HG02588 (cell line): ENCODE measurements around the gene RUSF1.
"Not testable (repeated sequence)": the region's sequence is repeated elsewhere in the genome, so short reads cannot be mapped to it uniquely, and the experiment has no call there.

ENCODE experiments used
- ATAC-seq: cut with Tn5 transposase; IDR thresholded peaks from one replicate; pipeline ENCODE4 v1.9.1; 2021; ENCODE audit warnings: mild to moderate bottlenecking, moderate library complexity; ENCODE audit not compliant: unreplicated experiment

The RUSF1 gene

DNA sequence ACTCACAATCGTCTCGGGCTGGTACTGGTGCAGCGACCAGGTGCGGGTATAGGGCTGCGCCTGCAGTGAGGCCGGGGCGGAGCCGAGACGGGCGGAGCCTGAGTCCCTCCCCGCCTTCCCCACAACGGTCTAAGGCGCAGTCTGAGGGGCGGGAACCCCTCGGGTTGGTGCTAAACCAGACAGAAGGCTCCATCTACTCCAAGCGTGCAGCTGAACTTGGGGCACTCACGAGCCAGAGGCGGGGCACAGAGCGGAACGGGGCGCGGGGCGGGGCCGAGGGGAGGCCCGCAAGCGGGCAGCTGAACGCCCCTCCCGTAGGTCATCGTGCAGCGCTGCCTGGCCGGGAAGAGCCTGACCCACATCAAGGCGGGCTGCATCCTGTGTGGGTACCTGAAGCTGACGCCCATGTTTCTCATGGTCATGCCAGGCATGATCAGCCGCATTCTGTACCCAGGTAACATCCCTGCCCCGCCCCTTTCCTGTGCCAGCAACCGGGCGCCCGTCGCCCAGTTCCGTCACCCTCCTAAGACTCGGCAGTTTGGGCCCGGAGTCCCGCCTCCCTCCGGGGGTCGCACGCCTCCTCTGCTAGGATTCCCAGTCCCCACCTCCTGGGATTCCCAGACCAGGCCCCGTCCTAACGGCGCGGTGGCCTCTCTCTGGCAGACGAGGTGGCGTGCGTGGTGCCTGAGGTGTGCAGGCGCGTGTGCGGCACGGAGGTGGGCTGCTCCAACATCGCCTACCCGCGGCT lies 20.3 kb downstream of the RUSF1 start:
- ATAC-seq: peak; percentile 78

DNA sequence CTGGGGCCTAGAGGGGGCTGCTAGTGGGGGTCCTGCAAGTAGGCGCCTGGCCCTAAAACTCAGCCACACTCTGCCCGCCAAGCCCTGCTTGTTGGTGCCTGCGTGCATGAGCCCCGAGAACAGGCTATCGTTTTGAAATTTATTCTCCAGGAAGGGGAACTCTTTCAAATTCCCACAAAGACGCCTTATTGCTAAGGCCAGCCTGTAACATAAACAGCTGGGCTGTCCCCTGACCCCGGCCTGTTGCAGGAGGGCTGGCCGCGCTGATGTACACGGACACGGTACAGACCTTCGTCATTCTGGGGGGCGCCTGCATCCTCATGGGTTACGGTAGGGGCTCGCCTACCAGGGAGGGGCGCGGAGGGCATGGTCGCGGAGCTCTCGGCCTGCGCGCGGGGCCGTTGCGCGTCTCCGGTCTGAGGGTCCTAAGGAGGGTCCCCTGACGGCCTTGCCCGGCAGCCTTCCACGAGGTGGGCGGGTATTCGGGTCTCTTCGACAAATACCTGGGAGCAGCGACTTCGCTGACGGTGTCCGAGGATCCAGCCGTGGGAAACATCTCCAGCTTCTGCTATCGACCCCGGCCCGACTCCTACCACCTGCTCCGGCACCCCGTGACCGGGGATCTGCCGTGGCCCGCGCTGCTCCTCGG lies 21.0 kb downstream of the RUSF1 start:
- ATAC-seq: no peak

DNA sequence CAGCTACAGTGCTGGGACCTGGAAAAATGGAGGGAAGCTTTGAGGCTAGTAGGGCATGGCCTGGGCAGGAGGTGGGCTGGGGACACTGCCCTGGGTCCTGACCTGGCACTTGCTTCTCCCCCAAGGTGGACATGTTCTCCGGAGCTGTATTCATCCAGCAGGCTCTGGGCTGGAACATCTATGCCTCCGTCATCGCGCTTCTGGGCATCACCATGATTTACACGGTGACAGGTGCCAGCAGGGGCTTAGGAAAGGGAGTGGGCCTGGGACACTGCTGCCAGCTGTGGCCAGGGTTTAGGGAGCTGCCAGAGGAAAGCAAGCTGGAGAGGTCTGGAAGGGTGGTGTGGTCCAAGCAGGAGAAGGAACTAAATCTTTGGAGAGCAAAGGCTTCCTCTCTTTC lies 22.1 kb downstream of the RUSF1 start:
- no peak for ATAC-seq

DNA sequence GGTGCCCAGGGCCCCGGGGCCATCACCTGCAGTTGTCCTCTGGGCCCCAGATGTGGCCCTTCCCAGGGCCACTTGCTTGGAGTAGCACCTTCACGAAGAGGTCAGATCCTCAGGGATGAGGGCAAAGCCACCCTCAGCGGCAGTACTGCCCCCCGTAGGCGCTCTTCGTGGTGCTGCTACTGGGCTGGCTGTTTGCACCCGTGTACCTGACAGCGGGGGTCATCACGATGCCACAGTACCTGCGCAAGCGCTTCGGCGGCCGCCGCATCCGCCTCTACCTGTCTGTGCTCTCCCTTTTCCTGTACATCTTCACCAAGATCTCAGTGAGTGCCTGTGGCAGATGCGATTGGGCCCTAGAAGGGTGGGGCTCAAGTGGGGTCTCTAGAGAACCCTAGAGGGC lies 22.6 kb downstream of the RUSF1 start:
- ATAC-seq: no peak

DNA sequence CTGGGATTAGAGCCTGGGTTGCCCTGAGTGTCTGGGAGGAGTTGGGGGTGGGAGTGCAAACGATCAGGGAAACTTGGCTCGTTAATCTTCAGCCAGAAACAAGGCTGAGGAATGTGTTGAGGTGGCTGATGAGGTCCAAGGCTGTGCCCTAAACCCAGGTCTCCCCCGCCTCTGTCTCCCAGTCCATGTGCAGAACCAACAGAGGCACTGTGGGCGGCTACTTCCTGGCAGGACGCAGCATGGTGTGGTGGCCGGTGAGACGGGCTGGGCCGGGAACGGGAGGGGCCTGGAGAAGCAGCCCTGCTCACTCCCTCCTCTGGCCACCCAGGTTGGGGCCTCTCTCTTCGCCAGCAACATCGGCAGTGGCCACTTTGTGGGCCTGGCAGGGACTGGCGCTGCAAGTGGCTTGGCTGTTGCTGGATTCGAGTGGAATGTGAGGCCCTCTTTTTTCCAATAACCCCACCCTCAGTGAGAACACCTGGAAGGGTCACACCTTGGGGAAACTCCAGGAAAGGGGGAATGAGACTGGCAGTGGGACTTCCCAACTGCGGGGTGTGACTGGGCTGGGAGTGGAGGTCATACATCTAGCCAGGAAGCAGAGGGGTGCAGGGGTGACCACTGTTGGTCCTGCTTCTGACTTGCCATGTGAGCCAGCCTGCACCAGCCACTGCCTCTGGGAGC lies 23.6 kb downstream of the RUSF1 start:
- ATAC-seq: no peak

DNA sequence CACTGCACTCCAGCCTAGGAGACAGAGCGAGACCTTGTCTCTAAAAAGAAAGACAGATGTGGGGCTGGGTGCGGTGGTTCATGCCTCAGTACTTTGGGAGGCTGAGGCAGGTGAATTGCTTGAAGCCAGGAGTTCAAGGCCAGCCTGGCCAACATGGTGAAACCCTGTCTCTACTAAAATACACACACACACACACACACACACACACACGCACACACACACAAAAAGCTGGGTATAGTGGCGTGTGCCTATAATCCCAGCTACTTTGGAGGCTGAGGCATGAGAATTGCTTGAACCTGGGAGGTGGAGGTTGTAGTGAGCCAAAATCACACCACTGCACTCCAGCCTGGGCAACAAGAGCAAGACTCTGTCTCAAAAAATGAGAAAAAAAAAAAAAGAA lies 24.1 kb downstream of the RUSF1 start:
- not testable (repeated sequence) for ATAC-seq

DNA sequence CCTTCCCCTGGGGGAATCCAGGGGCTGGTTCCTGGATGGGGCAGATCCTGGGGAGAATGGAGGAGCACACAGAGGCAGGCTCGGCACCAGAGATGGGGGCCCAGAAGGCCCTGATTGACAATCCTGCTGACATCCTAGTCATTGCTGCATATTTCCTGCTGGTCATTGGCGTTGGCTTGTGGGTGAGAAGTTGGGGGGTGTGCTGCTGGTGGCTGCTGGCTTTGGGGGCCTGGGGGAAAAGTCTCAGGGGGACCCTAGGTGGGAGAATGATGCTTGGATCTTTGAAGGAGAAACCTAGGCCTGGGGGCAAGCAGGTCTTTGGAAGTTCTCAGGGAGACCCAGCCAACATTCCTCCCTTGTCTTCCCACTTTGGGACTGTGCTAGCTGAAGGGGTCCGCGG lies 25.1 kb downstream of the RUSF1 start, which contains the start of gene SLC5A2:
Gene SLC5A2 (plus strand): TSS at position 43 of the 400 bp plus-strand sequence. CDS start 14 bp downstream, at position 57.
- ATAC-seq: no peak

DNA sequence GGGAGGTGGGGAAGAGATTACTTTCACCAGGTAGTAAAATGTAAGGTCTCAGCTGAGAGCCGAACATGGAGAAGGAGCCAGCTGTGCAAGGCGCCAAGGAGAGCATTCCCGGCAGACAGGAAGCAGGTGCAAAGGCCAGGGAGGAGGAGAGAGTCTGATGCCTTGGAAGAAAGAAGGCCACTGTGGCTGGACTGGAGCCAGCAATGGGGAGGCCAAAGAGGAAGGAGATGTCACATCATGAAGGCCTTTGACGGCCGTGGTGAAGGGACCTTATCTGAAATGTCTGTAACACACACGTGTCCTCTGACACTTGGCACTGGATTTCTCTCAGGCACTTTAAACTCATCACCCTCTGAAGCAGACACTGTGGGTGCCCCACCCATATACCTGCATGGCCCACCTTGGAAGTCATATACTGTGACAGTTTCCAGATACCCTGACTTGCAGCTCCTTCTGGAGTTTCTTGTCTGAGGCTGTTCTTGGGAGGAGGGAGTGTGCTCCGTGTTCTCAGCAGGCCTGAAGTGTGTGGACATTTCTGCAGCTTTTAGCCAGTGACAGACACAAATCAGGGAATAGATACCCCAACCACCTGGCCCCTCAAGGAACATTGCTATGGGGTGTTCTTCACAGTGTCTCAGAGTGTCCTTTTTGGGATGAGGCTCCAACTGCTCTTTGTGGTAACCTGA lies 27.2 kb downstream of the RUSF1 start:
- no peak for ATAC-seq

DNA sequence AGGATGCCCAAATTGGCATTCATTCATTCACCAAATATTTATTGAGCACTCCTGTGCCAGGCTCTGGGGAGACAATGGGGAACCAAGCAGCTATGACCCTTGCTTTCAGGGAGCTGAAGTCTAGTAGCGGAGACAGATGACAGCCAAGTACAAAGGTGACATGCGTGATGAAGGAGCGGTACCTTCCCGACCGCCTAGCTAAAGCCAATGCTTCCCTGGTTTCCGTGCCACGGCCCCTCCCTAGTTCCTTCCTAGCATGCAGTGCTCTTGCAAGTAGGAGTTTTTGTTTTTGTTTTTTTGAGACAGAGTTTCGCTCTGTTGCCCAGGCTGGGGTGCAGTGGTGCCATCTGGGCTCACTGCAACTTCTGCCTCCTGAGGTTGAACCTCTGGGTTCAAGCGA lies 28.4 kb downstream of the RUSF1 start:
- ATAC-seq: no peak

DNA sequence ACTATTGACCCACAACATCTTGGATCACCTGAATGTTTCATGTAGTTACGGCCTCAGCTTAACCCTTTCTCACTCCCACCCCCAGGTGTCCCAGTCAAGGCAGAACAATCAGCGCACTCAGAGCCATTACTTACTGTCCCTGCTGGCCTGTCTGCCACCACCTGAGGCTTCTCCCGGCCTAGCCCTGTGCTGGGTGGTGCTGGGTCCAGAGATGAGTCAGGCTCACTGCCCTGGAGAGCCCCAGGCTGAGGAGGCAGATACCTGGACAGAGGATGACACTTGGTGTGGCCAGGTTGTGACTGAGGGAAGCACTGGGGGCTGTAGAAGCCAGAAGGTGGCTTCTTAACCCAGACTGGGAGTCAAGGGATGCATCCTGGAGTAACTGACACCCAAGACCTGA lies 29.2 kb downstream of the RUSF1 start:
- no peak for ATAC-seq

DNA sequence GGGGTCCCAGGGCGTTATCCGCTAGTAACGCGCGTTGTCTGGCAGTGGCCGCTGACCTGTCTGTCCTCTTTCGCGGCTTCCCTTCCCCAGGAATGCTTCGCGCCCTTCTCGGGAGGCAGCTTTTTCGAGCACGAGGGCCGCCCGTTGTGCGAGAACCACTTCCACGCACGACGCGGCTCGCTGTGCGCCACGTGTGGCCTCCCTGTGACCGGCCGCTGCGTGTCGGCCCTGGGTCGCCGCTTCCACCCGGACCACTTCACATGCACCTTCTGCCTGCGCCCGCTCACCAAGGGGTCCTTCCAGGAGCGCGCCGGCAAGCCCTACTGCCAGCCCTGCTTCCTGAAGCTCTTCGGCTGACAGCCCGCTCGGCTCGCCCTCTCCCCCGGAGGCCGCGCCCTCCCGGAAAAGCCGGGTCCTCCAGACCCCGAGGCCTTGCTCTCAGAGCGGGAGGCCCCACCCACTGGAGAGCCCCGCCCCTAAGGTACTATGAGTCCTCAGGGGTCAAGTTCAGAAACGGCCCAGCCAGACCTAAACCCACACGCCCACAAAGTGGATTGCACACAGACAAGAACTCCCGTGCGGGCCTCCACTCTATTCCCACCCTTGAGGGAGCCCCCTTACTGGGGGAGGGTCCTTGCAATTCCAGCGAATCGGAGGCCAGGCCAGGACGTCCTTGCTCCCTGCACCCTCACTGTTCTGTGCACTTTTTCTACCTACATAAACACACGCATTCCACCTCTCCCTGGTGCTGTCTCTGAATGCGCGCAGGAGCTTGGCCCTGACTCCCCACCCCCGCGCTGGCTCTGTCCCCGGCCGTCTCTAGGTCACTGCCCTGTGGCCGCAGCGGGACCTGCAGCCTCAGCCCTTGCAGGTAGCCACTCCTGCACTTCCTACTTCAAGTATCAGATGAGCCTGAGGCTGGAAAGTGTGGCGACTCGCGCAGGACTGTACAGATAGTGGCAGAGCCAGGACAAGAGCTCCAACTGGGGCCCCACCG lies 30.7 kb downstream of the RUSF1 start:
- ATAC-seq: peak; percentile 29

DNA sequence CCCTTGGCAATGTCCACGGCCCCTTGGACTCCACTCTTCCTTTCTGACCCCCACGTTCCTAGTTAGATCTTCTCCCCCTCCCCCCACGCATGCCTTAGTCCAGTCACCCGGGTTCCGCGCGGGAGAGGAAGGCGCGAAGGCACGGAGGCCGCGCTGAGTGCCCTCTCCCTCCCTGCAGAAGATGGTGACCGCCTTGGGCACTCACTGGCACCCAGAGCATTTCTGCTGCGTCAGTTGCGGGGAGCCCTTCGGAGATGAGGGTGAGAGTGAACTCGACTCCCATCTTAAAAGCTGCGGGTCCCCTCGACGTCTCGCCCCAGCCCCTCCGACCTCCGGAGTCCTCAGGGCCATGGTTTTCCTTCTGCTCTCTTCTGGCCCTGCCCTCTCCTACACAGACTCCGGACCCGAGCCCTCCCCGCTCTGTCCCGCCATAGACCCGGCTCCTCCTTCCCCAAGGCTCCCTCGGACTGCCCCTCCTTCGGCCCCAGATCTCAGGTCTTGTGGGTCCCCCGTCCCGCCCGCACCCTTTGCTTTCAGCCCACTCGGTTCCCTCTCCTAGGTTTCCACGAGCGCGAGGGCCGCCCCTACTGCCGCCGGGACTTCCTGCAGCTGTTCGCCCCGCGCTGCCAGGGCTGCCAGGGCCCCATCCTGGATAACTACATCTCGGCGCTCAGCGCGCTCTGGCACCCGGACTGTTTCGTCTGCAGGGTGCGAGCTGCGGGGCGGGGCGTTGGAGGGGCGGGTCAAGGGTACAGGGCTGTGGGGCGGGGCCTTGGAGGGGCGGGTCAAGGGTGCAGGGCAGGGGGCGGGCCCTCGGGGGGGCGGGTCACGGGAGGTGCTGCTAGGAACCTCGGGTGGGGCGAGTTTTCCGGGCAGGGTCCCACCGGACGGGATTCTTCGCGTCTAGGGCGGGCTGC lies 31.6 kb downstream of the RUSF1 start:
- ATAC-seq: peak; percentile 56

DNA sequence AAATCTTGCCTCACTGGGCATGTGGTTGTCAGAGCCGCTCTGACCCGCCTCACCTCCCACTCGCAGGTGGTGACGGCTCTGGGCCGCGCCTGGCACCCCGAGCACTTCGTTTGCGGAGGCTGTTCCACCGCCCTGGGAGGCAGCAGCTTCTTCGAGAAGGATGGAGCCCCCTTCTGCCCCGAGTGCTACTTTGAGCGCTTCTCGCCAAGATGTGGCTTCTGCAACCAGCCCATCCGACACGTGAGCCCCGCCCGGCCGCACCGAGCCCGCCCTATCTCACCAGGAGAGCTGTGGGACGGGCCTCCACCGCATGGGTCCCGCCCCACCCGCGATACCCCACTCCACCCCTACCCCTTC lies 32.3 kb downstream of the RUSF1 start:
- no peak for ATAC-seq

DNA sequence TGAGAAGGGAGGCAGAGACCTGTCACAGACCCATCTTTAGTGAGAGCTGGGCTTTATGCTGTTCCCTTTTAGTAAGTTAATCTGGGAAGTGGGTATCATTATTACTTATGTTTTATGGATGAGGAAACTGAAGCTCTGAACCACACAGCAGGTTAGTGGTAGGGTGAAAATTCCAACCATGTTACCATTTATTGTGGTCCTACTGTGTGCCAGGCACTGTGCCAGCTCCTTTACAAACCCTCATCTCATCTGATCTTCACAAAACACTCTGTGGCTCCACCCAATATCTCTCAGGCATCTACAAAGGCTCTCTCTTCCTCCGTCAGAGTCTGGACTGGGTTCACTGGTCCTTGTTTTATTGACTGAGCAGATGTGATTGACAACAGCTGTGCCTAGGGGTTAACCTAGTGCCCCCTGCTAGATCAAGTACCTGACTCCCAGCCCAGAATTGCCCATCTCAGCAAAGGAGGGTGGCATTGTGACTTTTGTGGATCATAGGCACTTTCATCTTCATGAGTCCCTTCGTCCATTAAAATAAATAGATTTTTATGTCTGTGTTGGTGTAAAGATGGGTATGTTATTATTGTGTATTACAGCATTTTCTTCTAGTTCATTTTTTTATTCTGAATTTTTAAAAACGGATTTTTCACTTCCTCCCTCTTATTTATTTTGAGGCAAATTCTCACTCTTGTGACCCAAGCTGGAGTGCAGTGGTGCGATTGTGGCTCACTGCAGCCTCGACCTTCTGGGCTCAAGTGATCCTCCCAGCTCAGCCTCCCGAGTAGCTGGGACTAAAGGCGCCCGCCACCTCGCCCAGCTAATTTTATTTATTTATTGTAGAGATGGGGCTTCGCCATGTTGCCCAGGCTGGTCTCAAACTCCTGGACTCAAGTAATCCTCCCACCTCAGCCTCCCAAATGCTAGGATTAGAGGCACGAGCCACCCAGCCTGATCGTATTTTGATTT lies 33.1 kb downstream of the RUSF1 start:
- no peak for ATAC-seq

DNA sequence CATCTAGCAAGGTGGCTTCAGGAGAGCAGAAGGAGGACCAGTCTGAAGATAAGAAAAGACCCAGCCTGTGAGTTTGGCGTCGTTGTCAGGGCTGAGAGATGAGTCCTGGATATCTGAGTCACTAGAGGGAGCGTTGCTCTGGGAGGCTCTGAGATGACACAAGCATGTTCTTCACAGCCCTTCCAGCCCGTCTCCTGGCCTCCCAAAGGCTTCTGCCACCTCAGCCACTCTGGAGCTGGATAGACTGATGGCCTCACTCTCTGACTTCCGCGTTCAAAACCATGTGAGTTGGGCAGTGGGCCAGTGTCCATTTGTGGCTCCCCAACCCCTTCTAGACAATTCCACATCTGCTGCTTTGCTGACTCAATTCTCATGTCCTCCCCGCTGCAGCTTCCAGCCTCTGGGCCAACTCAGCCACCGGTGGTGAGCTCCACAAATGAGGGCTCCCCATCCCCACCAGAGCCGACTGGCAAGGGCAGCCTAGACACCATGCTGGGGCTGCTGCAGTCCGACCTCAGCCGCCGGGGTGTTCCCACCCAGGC lies 33.9 kb downstream of the RUSF1 start:
- ATAC-seq: no peak

DNA sequence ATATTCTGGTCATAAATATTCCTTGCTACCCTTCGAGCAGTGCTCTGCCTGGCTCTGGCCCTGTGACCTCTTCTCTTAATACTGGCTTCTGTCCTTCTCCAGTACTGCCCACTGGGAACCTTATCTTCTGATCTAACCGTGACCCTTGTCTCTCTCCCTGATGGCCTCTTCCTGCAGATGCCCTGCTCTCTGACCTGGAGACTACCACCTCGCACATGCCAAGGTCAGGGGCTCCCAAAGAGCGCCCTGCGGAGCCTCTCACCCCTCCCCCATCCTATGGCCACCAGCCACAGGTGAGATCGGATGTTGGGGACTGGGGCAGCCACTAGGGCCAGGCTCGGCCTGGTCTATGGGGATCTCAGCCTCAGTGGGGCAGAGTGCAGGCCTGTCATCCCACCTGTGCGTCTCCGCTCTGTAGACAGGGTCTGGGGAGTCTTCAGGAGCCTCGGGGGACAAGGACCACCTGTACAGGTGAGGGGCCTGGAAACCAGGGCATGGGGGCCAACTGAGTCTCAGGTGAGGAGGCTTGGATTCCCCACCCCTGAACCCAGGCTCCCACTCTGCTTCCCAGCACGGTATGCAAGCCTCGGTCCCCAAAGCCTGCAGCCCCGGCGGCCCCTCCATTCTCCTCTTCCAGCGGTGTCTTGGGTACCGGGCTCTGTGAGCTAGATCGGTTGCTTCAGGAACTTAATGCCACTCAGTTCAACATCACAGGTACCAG lies 34.8 kb downstream of the RUSF1 start:
- ATAC-seq: no peak

DNA sequence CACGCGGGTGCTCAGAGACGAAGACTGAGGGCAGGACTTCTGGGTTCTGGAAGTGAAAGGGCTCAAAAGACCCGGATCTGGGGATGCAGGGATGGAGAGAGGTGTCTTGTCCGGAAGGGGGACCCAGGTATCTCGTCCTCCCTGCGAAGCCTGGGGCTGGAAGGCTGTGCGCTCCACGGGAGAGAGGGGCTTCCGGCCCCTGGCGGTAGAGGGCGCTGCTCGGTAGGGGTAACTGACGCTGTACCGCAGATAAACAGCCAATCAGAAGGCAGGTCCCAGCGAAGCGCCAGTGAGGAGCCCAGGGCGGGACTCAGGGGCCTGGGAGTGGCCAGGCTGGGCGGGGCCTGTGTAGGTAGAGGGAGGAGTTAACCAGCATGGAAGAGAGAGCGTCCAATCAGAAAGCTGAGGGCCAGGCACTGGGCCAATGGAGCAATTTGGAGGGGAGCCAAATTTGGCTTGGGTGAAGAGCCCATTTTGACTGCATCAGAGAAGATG lies 35.4 kb downstream of the RUSF1 start:
- ATAC-seq: no peak
